Neuron (in vitro differentiated cells): ENCODE results near the gene NCSTN.

Experiments
- H2AFZ ChIP-seq: one replicate; pipeline ENCODE4 v1.6.1; 2013; ENCODE audit warnings: low read depth, mild to moderate bottlenecking, inconsistent platforms, low read length, moderate library complexity
- H3K27me3 ChIP-seq: one replicate; pipeline ENCODE4 v1.6.1; 2013; ENCODE audit warnings: low read length; ENCODE audit not compliant: insufficient read depth
- H3K36me3 ChIP-seq: one replicate; pipeline ENCODE4 v1.6.1; 2013; ENCODE audit warnings: low read length; ENCODE audit not compliant: insufficient read depth
- H3K4me1 ChIP-seq: one replicate; pipeline ENCODE4 v1.6.1; 2013; ENCODE audit warnings: low read length; ENCODE audit not compliant: insufficient read depth
- H3K4me3 ChIP-seq: 2 replicates; pipeline ENCODE4 v1.5.1; 2013; ENCODE audit warnings: mild to moderate bottlenecking, low read length, moderate library complexity
- H3K9me3 ChIP-seq: one replicate; pipeline ENCODE4 v1.6.1; 2013; ENCODE audit warnings: low read length

Gene NCSTN

DNA sequence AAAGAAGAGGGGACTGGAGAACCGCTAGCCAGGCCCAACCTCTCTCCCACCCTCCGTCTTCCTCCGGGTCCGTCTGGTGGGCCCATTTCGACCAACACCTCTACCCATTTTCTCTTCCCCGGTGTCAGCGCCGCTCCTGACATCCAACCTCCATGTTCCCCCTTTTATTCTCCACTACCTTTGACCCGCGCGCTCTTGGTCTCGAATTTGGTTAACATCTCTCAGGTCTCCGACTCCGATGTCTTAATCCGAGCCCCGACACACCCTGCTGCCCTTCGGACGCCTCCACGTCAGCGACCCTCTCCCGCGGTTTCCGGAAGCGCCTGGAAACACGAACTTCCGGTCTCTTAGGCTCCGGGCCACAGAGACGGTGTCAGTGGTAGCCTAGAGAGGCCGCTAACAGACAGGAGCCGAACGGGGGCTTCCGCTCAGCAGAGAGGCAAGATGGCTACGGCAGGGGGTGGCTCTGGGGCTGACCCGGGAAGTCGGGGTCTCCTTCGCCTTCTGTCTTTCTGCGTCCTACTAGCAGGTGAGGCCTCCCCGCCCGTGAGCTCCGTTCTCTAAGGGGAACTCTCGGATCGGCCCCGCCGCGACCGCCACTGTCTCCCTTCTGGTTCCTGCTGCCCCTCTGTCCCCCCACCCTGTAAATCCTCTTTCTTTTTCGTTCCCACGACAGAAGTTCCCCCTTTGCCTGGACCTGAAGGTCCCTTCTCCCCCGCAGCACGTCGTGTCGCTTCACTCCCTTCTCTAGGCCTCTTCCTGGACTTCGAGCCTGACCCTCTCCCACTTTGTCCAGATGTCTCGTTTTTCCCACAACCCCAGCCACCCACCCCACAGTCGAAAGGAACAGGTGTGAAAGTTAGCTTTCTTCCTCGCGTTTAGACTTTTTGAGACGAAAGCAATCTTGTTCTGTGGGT lies at the start of gene NCSTN, which contains the start of gene COPA:
Gene NCSTN (plus strand): TSS at position 431 of the 917 bp plus-strand sequence. CDS start 14 bp downstream, at position 445.
Gene COPA (minus strand): TSS at position 298 of the 917 bp plus-strand sequence. CDS start 80 bp downstream, at position 218.
- Histone ChIP-seq H2AFZ (peak within 1 kb of the TSS; percentile 11), H3K9me3 (no peaks in the 10 kb centered on the region), H3K36me3 (peaks cover 34% of the 10 kb centered on the region), H3K4me3 (peak within 1 kb of the TSS; percentile 95), H3K4me1 (peaks cover 26% of the 10 kb centered on the region), H3K27me3 (no peaks in the 10 kb centered on the region)

DNA sequence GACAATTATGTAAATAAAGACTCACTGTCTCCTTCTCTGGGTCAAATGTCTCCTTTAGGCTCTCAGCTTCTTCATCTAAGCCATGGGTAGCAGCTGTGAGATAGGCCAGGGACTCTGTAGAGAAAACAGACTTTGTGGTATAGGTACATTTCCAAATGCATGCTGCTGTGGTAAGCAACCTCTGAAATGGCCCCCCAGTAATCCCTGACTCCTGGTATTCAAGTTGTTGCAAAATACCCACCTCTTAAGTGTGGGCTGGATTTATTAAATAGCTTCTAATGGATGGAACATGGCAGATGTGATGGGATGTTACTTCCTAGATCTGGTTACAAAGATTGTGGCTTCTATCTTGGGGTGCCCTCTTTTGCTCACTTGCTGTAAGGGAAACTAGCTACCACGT lies 47.1 kb upstream of the NCSTN start:
- no peaks in the 10 kb centered on the region for H3K27me3 ChIP-seq
- H3K9me3 ChIP-seq = no peaks in the 10 kb centered on the region
- no peak overlapping the region for H3K4me3 ChIP-seq
- H3K4me1 ChIP-seq = no peaks in the 10 kb centered on the region
- no peak overlapping the region for H2AFZ ChIP-seq
- H3K36me3 ChIP-seq = peaks cover 93% of the 10 kb centered on the region

DNA sequence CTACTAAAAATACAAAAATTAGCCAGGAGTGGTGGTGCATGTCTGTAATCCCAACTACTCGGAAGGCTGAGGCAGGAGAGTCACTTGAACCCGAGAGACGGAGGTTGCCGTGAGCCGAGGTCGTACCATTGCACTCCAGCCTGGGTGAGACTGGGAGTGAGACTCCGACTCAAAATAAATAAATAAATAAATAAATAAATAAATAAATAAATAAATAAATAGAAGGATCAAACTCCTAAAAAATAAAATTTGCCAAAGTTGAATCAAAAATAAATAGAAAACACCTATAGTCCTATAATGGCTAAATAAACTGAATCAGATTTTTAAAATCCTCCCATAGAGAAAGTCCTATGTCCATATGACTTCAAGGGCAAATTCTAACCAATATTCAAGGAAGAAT lies 43.0 kb upstream of the NCSTN start:
- no peaks in the 10 kb centered on the region for H3K27me3 ChIP-seq
- peaks cover 78% of the 10 kb centered on the region for H3K36me3 ChIP-seq

DNA sequence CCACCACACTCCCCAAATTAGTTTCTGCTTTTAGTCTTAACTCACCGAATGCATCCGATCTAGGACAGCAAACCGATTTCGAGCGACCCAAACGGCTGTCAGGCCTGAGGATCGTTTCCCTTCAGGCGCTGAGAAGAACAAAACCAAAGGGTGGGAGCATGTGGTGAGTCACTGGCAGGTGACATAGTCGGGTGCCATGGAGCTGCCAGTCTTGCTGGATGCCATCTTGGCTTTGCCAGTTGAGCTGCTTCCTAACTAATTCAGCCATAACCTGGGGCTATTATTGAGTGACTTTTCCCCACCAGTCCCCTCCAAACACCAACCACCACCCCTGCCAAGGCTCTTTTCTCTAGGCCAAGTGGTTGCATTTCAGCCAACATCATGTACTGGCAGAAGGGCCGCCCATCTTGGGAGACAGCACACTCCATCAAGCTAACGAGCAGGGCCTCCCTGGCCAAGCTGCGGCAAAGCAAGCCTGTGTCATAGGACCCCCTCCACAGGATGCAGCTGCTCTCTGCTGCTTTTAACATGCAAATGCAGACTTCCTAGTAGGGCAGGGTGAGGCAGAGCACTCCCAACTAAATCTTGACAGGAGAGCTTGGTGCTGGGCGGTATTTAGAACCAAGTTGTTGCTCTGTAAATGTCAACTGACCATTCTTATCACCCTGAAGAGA lies 35.9 kb upstream of the NCSTN start:
- Histone ChIP-seq H3K4me1 (no peaks in the 10 kb centered on the region), H2AFZ (no peak overlapping the region), H3K27me3 (no peaks in the 10 kb centered on the region), H3K36me3 (peaks cover 89% of the 10 kb centered on the region), H3K9me3 (no peaks in the 10 kb centered on the region), H3K4me3 (no peak overlapping the region)

More for the DNA sequence above, 43.0 kb upstream of the NCSTN start:
- H3K9me3 ChIP-seq = no peaks in the 10 kb centered on the region
- H3K4me1 ChIP-seq = no peaks in the 10 kb centered on the region
- H2AFZ ChIP-seq = no peak overlapping the region
- H3K4me3 ChIP-seq = no peak overlapping the region

DNA sequence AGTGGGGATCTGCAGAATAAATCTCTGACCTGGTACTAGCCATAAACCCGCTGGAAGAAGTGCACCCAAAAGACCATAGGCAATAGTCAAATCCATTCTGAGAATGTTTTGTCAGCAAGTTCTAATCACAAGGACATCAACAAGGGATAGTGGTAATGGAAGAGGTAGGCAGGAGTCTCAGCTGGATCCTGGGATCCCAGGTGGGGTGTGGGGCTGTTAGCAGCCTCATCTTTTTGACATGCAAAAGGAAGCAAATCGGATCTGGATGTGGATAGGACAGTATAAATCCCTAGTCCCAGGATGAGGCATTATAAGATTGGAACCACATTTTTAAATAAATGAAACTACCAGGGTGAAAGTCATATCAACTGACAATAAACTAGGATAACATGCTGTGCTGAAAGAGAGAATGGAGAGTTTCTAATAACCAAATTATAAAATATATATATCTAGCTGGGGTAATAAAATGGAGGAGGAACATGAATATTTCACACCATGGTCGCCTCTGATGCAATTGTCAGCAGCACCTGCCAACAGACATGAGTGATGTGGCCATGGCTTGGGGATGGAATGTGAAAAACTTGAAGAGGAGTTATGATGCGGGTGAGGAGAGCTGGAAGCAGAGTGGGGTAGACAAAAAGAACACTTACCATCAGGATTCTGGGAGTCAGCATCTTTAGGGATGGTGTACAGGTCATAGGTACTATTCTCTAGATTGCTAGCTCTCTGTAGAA lies 34.6 kb upstream of the NCSTN start:
- no peak overlapping the region for H2AFZ ChIP-seq
- no peak overlapping the region for H3K4me3 ChIP-seq
- H3K36me3 ChIP-seq = peaks cover 92% of the 10 kb centered on the region
- no peaks in the 10 kb centered on the region for H3K9me3 ChIP-seq
- no peaks in the 10 kb centered on the region for H3K4me1 ChIP-seq
- H3K27me3 ChIP-seq = no peaks in the 10 kb centered on the region

DNA sequence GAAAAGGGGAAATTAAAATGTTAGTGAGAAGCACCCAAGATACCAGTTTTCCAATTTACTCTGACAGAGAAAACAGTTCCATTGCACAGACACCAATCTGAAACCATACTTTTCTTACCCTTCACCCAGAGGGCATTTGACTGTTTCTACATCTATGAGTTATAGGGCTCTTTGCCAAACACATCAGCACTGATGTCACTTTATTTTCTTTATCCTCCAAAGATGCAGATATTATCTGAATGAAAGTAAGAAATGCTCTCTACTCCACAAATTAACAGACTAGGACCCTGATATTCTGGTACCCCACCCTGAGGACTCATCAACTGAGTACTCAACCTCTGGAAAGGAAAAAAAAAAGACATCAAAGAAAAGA lies 34.0 kb upstream of the NCSTN start:
- no peaks in the 10 kb centered on the region for H3K9me3 ChIP-seq
- peaks cover 93% of the 10 kb centered on the region for H3K36me3 ChIP-seq
- no peaks in the 10 kb centered on the region for H3K4me1 ChIP-seq
- no peaks in the 10 kb centered on the region for H3K27me3 ChIP-seq
- H2AFZ ChIP-seq = no peak overlapping the region
- H3K4me3 ChIP-seq = no peak overlapping the region

DNA sequence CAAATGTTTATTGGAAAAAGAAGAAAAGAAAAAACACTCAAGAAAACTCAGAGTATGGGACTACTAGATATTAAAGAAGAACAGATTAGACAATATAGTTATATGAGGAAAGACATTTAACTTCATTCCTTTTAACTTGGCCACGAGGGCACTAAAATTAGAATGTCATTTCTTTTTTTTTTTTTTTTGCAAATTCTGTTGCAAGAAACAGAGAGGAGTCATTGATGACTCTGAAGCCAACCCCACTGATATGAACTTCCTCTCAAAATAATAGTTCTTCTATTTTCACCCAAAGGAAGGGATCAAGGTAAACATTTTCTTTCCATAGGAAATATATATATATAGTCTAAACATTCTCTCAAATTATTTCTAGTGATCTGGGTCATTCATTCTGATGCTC lies 33.6 kb upstream of the NCSTN start:
- no peaks in the 10 kb centered on the region for H3K9me3 ChIP-seq
- H3K36me3 ChIP-seq = peaks cover 95% of the 10 kb centered on the region
- H3K4me3 ChIP-seq = no peak overlapping the region
- no peaks in the 10 kb centered on the region for H3K4me1 ChIP-seq
- no peak overlapping the region for H2AFZ ChIP-seq
- H3K27me3 ChIP-seq = no peaks in the 10 kb centered on the region

DNA sequence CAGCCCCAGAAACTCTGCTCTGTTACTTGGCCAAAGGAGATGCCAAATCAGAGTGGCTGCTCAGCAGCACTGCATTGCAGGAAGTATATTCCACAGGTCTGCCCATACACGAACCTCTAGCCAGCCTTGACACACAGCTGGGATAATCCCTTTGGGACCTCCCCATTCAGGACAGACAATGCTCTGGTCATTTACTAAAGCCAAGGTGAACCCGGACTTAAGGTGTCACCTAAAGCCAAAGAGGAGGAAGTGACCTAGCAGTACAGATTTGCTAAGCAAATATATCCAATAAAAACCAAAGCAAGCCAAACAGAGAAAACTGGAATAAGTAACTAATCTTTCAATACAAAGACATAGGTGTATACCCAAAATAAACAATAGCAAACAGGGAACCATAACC lies 27.8 kb upstream of the NCSTN start:
- Histone ChIP-seq H3K27me3 (no peaks in the 10 kb centered on the region), H3K4me3 (no peak overlapping the region), H3K36me3 (peaks cover 81% of the 10 kb centered on the region), H3K4me1 (no peaks in the 10 kb centered on the region), H2AFZ (no peak overlapping the region), H3K9me3 (peaks cover 5% of the 10 kb centered on the region)

DNA sequence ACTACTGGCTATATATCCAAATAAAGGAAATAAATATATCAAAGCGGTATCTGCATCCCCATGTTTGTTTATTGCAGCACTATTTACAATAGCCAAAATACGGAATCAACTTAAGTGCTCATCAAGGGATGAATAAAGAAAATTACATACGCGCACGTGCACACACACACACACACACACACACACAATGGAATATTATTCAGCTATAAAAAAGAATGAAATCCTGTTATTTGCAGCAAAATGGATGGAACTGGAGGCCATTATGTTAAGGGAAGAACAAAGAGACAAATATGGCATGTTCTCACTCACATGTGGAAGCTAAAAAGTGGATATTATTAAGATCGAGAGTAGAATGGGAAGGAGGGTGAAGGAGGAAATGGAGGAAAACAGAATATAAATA lies 20.4 kb upstream of the NCSTN start:
- Histone ChIP-seq H3K9me3 (peaks cover 1% of the 10 kb centered on the region), H3K27me3 (no peaks in the 10 kb centered on the region), H3K36me3 (peaks cover 74% of the 10 kb centered on the region), H2AFZ (no peak overlapping the region), H3K4me1 (peaks cover under 1% of the 10 kb centered on the region), H3K4me3 (no peak overlapping the region)

DNA sequence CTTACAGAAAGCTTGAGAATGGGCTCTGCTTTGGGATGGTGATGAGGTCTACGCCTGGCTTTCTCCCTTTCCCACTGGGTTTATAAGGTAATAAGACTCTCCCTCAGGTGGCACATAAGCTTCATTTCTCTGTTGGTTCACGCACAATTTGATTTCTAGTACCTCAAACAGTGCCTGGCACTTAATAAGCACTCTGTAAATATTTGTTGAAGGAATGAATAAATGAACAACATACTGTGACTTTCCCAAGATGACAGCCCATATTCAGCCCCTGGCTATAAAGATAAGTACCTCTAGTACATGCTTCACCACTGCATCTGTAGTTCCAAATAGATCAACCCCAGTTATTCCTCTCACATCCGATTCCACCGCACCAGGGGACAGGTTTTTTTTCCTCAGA lies 17.9 kb upstream of the NCSTN start:
- Histone ChIP-seq H3K4me3 (no peak overlapping the region), H3K36me3 (peaks cover 72% of the 10 kb centered on the region)

DNA sequence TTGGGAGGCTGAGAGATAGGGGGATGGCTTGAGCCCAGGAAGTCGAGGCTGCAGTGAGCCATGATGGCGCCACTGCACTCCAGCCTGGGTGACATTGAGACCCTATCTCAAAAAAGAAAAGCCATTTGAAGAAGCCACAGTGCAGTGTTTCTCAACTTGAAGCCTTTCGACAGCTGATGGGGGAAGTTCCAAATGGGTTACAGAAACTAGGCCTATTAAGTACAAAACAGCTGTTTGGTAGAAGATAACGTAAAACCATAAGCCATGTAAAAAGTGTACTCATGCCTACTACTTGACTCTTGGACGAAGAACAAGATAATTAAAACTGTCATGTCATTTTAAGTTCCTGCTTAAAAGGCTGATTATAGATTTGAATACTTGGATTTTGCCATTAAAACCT lies 16.8 kb upstream of the NCSTN start:
- H3K4me3 ChIP-seq = no peak overlapping the region

More for the DNA sequence above, 17.9 kb upstream of the NCSTN start:
- Histone ChIP-seq H3K9me3 (peaks cover 1% of the 10 kb centered on the region), H3K4me1 (peaks cover 23% of the 10 kb centered on the region), H2AFZ (no peak overlapping the region), H3K27me3 (no peaks in the 10 kb centered on the region)

DNA sequence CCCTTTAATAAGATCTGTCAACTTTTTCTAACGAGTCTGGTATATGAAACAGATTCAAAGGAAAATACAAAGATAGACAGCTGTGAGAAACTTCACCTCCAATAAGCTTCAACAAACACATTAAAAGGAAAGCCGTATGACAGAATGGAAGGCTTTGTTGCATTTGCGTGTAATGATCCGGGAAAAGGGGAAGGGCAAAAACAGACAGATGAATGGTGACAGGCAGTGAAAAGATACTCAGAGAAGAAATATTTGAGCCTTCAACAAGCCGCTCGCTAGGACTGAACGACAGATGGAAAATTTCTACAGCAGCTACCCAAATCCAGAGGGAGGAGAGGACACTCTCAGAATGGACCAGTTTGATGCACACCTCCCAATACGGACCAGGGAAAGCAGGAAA lies 15.0 kb upstream of the NCSTN start:
- Histone ChIP-seq H3K4me3 (no peak overlapping the region), H3K9me3 (peaks cover 1% of the 10 kb centered on the region), H3K36me3 (peaks cover 72% of the 10 kb centered on the region), H3K27me3 (no peaks in the 10 kb centered on the region), H2AFZ (no peak overlapping the region), H3K4me1 (peaks cover 30% of the 10 kb centered on the region)

More for the DNA sequence above, 16.8 kb upstream of the NCSTN start:
- Histone ChIP-seq H3K27me3 (no peaks in the 10 kb centered on the region), H3K36me3 (peaks cover 73% of the 10 kb centered on the region), H3K9me3 (peaks cover 1% of the 10 kb centered on the region), H3K4me1 (peaks cover 30% of the 10 kb centered on the region), H2AFZ (no peak overlapping the region)

DNA sequence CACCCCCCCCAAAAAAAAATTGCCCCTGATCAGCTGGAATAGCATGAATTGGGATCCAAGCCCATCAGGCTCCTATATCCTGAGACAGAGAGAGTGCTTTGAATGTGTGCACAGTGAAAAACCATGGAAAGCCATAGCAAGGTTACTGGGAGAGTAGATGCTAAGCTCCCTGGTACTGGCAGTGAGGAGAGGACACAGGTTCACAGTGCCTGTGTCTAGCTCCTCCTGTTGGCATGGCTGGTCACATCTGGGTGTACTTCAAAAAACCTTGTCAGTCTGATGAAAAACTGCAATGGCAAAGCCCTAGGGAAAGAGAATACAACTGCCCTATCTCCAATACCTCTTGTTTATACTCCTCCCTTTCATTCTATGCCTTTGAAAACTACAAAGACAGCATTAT lies 13.1 kb upstream of the NCSTN start:
- H3K36me3 ChIP-seq = peaks cover 75% of the 10 kb centered on the region
- no peak overlapping the region for H2AFZ ChIP-seq
- H3K27me3 ChIP-seq = no peaks in the 10 kb centered on the region
- peaks cover under 1% of the 10 kb centered on the region for H3K9me3 ChIP-seq
- H3K4me3 ChIP-seq = no peak overlapping the region
- H3K4me1 ChIP-seq = peaks cover 30% of the 10 kb centered on the region
